K562 (cell line): Measurements from ENCODE around the gene CPT1B. TPM values are rescaled to one million over a fixed set of nuclear protein-coding genes. Genes with fewer than 3 reads are reported as not detected.

Experiments used
- CBX5 ChIP-seq: IDR thresholded peaks from 2 replicates; pipeline ENCODE4 v1.6.1; 2014; ENCODE audit warnings: low read depth, borderline replicate concordance
- CTCF ChIP-seq, 3 experiments: IDR thresholded peaks in 2 of 3; conservative IDR thresholded peaks in 1 of 3; 2 replicates each; pipeline ENCODE4 v1.5.1; 2011 to 2012; ENCODE audit warnings: low read length in 3 of 3, mild to moderate bottlenecking in 3 of 3, control low read depth in 2 of 3, improper control_type of control experiment in 1 of 3, inconsistent platforms in 1 of 3, low read depth in 1 of 3, mixed read lengths in 1 of 3, moderate library complexity in 1 of 3; ENCODE audit not compliant: insufficient read depth in 2 of 3
- E2F8 ChIP-seq: fragments of 450-650 bp; IDR thresholded peaks from 2 replicates; pipeline ENCODE4 v1.7.1; 2018; ENCODE audit warnings: mild to moderate bottlenecking, low read depth; ENCODE audit not compliant: partially characterized antibody
- TAF9B ChIP-seq: fragments of 450-650 bp; IDR thresholded peaks from 2 replicates; pipeline ENCODE4 v1.6.1; 2018; ENCODE audit warnings: mild to moderate bottlenecking; ENCODE audit not compliant: partially characterized antibody
- polyA plus RNA-seq, 8 experiments: library from polyadenylated mRNA; depleted of rRNA in 4 of 8; stranded (reverse) in 5 of 8; unstranded in 3 of 8; fragments of >200 nt; fragmentation: Nextera tagmentation in 2 of 8; fragmentation: Illumina TruSeq in 1 of 8; extraction: Ambion mirVana in 2 of 8; extraction: Trizol in 1 of 8; gene quantifications; 2 replicates each; pipeline versions ENCODE4 v1.2.1 to v1.2.3, GENCODE V29; 2011 to 2014; ENCODE audit warnings: inconsistent platforms in 1 of 8, missing spikeins in 1 of 8
- total RNA-seq, 7 experiments: library from RNA; depleted of rRNA in 6 of 7; stranded (reverse); fragments of >200 nt in 6 of 7; fragmentation: Illumina TruSeq in 2 of 7; extraction: Trizol in 2 of 7; gene quantifications; 2 replicates each; pipeline versions ENCODE4 v1.2.1 to v1.2.3, GENCODE V29; 2011 to 2021; ENCODE audit warnings: low replicate concordance in 1 of 7

CPT1B gene
- total and polyA plus RNA-seq, 9 of the 15 experiments (the other 6 are each of a cell fraction or from before 2014, with no cell fraction given): 0.35 to 6.1 (median 2.6) TPM

GRCh38 chr22:50572965-50573364, 5.3 kb downstream of the CPT1B start (continued):
- TF ChIP-seq CTCF (IDR thresholded peaks at IDR 0.05 in 2 of 3, conservative IDR thresholded peaks at IDR 0.05 in 1 of 3; ENCODE audit: insufficient read depth in 2 of 3, low read depth in 1 of 3, low read length in 3 of 3) (no peak), CBX5 (no peak), TAF9B (no peak), E2F8 (no peak)
